Astrocyte (in vitro differentiated cells and primary cell): Measurements from ENCODE around the gene SH2D6.

Experiments
- EZH2 ChIP-seq: IDR thresholded peaks from 2 replicates; pipeline ENCODE4 v1.6.1; 2012; ENCODE audit warnings: mild to moderate bottlenecking, low read length, inconsistent platforms; ENCODE audit not compliant: insufficient read depth
- TF ChIP-seq, protein P1 (sequence below): IDR thresholded peaks from 2 replicates; pipeline ENCODE4 v1.5.1; 2011; ENCODE audit warnings: low read depth, mild to moderate bottlenecking, inconsistent platforms, low read length, moderate library complexity; ENCODE audit not compliant: insufficient read depth

DNA sequence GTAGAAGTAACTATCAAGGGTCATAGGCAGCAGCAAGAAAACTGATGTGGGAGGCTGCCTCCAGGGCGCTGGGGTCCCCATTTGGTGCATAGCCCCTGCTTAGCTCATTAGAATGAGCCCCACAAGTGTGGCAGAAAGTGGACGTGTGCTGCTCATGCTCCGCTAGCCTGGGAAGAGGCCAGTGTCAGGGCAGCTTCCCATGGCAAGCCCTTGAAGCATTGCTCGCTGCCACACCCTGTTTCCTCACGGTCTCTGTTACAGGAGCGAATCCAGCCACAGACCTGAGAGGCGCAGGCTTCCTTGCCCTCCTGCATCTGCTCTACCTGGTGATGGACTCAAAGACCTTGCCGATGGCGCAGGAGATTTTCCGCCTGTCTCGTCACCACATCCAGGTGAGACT is 41.4 kb upstream of the SH2D6 start:
- TF ChIP-seq, protein P1, sequence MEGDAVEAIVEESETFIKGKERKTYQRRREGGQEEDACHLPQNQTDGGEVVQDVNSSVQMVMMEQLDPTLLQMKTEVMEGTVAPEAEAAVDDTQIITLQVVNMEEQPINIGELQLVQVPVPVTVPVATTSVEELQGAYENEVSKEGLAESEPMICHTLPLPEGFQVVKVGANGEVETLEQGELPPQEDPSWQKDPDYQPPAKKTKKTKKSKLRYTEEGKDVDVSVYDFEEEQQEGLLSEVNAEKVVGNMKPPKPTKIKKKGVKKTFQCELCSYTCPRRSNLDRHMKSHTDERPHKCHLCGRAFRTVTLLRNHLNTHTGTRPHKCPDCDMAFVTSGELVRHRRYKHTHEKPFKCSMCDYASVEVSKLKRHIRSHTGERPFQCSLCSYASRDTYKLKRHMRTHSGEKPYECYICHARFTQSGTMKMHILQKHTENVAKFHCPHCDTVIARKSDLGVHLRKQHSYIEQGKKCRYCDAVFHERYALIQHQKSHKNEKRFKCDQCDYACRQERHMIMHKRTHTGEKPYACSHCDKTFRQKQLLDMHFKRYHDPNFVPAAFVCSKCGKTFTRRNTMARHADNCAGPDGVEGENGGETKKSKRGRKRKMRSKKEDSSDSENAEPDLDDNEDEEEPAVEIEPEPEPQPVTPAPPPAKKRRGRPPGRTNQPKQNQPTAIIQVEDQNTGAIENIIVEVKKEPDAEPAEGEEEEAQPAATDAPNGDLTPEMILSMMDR = no peak
- TF ChIP-seq EZH2 = no peak
